HCT116 (cell line): Measurements from ENCODE around the gene NTN5. TPM values are rescaled to one million over a fixed set of nuclear protein-coding genes. Genes with fewer than 3 reads are reported as not detected.

ENCODE experiments used
- ATAC-seq: fragments of 200-7000 bp; cut with Tn5 transposase; 2 replicates; pipeline ENCODE4 v1.9.1; 2020; ENCODE audit warnings: mild to moderate bottlenecking, moderate library complexity
- BruUV-seq: library from RNA; stranded (reverse); fragments of 400-500 nt; replicated peaks from 2 replicates; lab custom pipeline; 2021; lab: Mats Ljungman, UMichigan
- CTCF ChIA-PET: fragments of 300-600 bp; sonication (Branson Sonifier 250); formaldehyde crosslinking; loops from one replicate; lab custom pipeline; 2021; ENCODE audit warnings: antibody characterized with exemption; lab: Charles Lee
- POLR2A ChIA-PET: fragments of 300-600, 350-600 bp; sonication (Branson Sonifier 250); formaldehyde crosslinking; loops from one replicate; lab custom pipeline; 2021; ENCODE audit warnings: antibody characterized with exemption; lab: Charles Lee
- RAD21 ChIA-PET, 2 experiments: fragments of 300-600 bp; sonication (Branson Sonifier 250); formaldehyde crosslinking; loops; one replicate each; lab custom pipeline; 2023; ENCODE audit warnings: low total read pairs in 2 of 2; ENCODE audit not compliant: uncharacterized antibody in 2 of 2, unreplicated experiment in 2 of 2, low non-redundant PET in 1 of 2; lab: Charles Lee
- DNase-seq: peaks from one replicate; pipeline ENCODE4 v3.0.0-alpha.2; 2010; ENCODE audit warnings: low read depth, low spot score
- H2AFZ ChIP-seq: fragments of 200-600 bp; shearing (Covaris generic), sonication (generic); 2 replicates; pipeline ENCODE4 v1.6.1; 2017; ENCODE audit warnings: low read depth, mixed run types, mixed read lengths, antibody characterized with exemption, low read length; ENCODE audit not compliant: poor library complexity, severe bottlenecking
- H3K27ac ChIP-seq: 2 replicates; pipeline ENCODE4 v1.5.1; 2012; ENCODE audit warnings: low read depth, low read length
- H3K27me3 ChIP-seq: fragments of 200-600 bp; sonication (generic); 2 replicates; pipeline ENCODE4 v1.6.1; 2016; ENCODE audit warnings: mixed run types, low read length, mixed read lengths; ENCODE audit not compliant: insufficient read depth
- H3K36me3 ChIP-seq, 2 experiments: fragments of 200-500 bp in 1 of 2; fragments of 200-600 bp in 1 of 2; sonication (Bioruptor generic) in 1 of 2; sonication (generic) in 1 of 2; 2 replicates each; pipeline versions ENCODE4 v1.5.1 to v1.6.1; 2014 to 2016; ENCODE audit warnings: low read length in 2 of 2, inconsistent platforms in 1 of 2, mixed read lengths in 1 of 2, mixed run types in 1 of 2; ENCODE audit not compliant: insufficient read depth in 2 of 2, control insufficient read depth in 1 of 2
- H3K4me1 ChIP-seq, 2 experiments: fragments of 200-600 bp in 1 of 2; sonication (generic) in 1 of 2; 2 replicates each; pipeline versions ENCODE4 v1.5.1 to v1.6.1; 2012 to 2017; ENCODE audit warnings: low read length in 2 of 2, inconsistent platforms in 1 of 2, mild to moderate bottlenecking in 1 of 2, mixed read lengths in 1 of 2, mixed run types in 1 of 2, moderate library complexity in 1 of 2; ENCODE audit not compliant: insufficient read depth in 2 of 2, control insufficient read depth in 1 of 2
- H3K4me2 ChIP-seq: fragments of 200-600 bp; sonication (generic); 2 replicates; pipeline ENCODE4 v1.6.1; 2017; ENCODE audit warnings: mixed run types, low read length, mixed read lengths
- H3K4me3 ChIP-seq, 2 experiments: fragments of 200-600 bp in 1 of 2; sonication (generic) in 1 of 2; replicated peaks in 1 of 2; 2 replicates each; pipeline ENCODE4 v1.5.1; 2011 to 2016; ENCODE audit warnings: low read length in 2 of 2, control low read depth in 1 of 2, low read depth in 1 of 2, mild to moderate bottlenecking in 1 of 2, mixed read lengths in 1 of 2, mixed run types in 1 of 2
- H3K79me2 ChIP-seq: fragments of 200-600 bp; sonication (generic); 2 replicates; pipeline ENCODE4 v1.6.1; 2017; ENCODE audit warnings: mild to moderate bottlenecking, mixed run types, low read length, moderate library complexity, mixed read lengths; ENCODE audit not compliant: insufficient read depth
- H3K9ac ChIP-seq: fragments of 200-600 bp; sonication (generic); 2 replicates; pipeline ENCODE4 v1.6.1; 2016; ENCODE audit warnings: low read length, mixed read lengths
- H3K9me2 ChIP-seq: fragments of 200-600 bp; sonication (generic), shearing (Covaris generic); 2 replicates; pipeline ENCODE4 v1.6.1; 2017; ENCODE audit warnings: mixed run types, mild to moderate bottlenecking, moderate library complexity; ENCODE audit not compliant: insufficient read depth
- H3K9me3 ChIP-seq, 2 experiments: fragments of 200-500 bp in 1 of 2; fragments of 200-600 bp in 1 of 2; sonication (Bioruptor generic) in 1 of 2; sonication (generic) in 1 of 2; 2 replicates each; pipeline ENCODE4 v1.6.1; 2014 to 2017; ENCODE audit warnings: low read length in 2 of 2, mixed read lengths in 2 of 2, inconsistent platforms in 1 of 2, low read depth in 1 of 2, mild to moderate bottlenecking in 1 of 2, mixed run types in 1 of 2, moderate library complexity in 1 of 2; ENCODE audit not compliant: control insufficient read depth in 1 of 2, insufficient read depth in 1 of 2
- H4K20me1 ChIP-seq: fragments of 200-600 bp; sonication (generic), shearing (Covaris generic); 2 replicates; pipeline ENCODE4 v1.6.1; 2017; ENCODE audit warnings: mixed run types, mild to moderate bottlenecking, moderate library complexity; ENCODE audit not compliant: insufficient read depth
- EGR1 ChIP-seq: IDR thresholded peaks from 2 replicates; pipeline ENCODE4 v1.6.1; 2012; ENCODE audit warnings: low read depth
- ELF1 ChIP-seq: IDR thresholded peaks from 2 replicates; pipeline ENCODE4 v1.6.1; 2012; ENCODE audit warnings: low read depth, borderline replicate concordance
- EZH2phosphoT487 ChIP-seq: fragments of 200-600 bp; IDR thresholded peaks from 2 replicates; pipeline ENCODE4 v1.6.1; 2018; ENCODE audit warnings: antibody characterized with exemption, borderline replicate concordance
- FOSL1 ChIP-seq: IDR thresholded peaks from 2 replicates; pipeline ENCODE4 v1.6.1; 2012; ENCODE audit warnings: low read depth
- JUND ChIP-seq: IDR thresholded peaks from 2 replicates; pipeline ENCODE4 v1.6.1; 2012
- POLR2A ChIP-seq: IDR thresholded peaks from 2 replicates; pipeline ENCODE4 v1.7.0; 2011; ENCODE audit warnings: borderline replicate concordance; ENCODE audit not compliant: insufficient read depth, insufficient read length; ENCODE audit errors: extremely low read depth
- POLR2AphosphoS5 ChIP-seq: IDR thresholded peaks from 2 replicates; pipeline ENCODE4 v1.6.1; 2011; ENCODE audit warnings: mild to moderate bottlenecking, low read depth, low read length, moderate library complexity
- RAD21 ChIP-seq: IDR thresholded peaks from 2 replicates; pipeline ENCODE4 v1.6.1; 2012; ENCODE audit warnings: low read depth, mild to moderate bottlenecking
- SIN3A ChIP-seq: IDR thresholded peaks from 2 replicates; pipeline ENCODE4 v1.6.1; 2012; ENCODE audit warnings: low read depth
- SP1 ChIP-seq: IDR thresholded peaks from 2 replicates; pipeline ENCODE4 v1.6.1; 2012; ENCODE audit warnings: low read depth
- SRF ChIP-seq: IDR thresholded peaks from 2 replicates; pipeline ENCODE4 v1.6.1; 2012; ENCODE audit warnings: low read depth
- TCF7L2 ChIP-seq: IDR thresholded peaks from 2 replicates; pipeline ENCODE4 v1.7.0; 2011; ENCODE audit warnings: borderline replicate concordance, inconsistent platforms; ENCODE audit not compliant: insufficient read depth, insufficient read length; ENCODE audit errors: extremely low read depth
- YY1 ChIP-seq: IDR thresholded peaks from 2 replicates; pipeline ENCODE4 v1.6.1; 2011; ENCODE audit warnings: low read length, low read depth, moderate library complexity, mild to moderate bottlenecking; ENCODE audit not compliant: insufficient replicate concordance; ENCODE audit errors: extremely low read depth
- ZFX ChIP-seq: fragments of 450-650 bp; IDR thresholded peaks from 2 replicates; pipeline ENCODE4 v1.6.1; 2017
- ZNF274 ChIP-seq: fragments of 200-500 bp; sonication (Bioruptor generic); IDR thresholded peaks from 2 replicates; pipeline ENCODE4 v1.6.1; 2014; ENCODE audit warnings: mild to moderate bottlenecking, low read depth, low read length, inconsistent platforms
- intact Hi-C: fragments of 100-400 bp; cut with micrococcal nuclease; formaldehyde crosslinking; loops from 2 replicates; pipeline ENCODE4 v1.10.0; 2022
- total RNA-seq: library from RNA; stranded (reverse); gene quantifications from one replicate; pipeline ENCODE4 v1.2.1, GENCODE V29; 2021; ENCODE audit not compliant: unreplicated experiment
- TF ChIP-seq, protein P1 (sequence below): IDR thresholded peaks from 2 replicates; pipeline ENCODE4 v1.6.1; 2012
- TF ChIP-seq, protein P2 (sequence below): IDR thresholded peaks from 2 replicates; pipeline ENCODE4 v1.6.1; 2011; ENCODE audit warnings: mild to moderate bottlenecking, low read length, moderate library complexity; ENCODE audit not compliant: insufficient replicate concordance; ENCODE audit errors: extremely low read depth
- TF ChIP-seq, protein P3 (sequence below), 3 experiments: fragments of 200-600 bp in 1 of 3; sonication (generic) in 1 of 3; IDR thresholded peaks in 2 of 3; conservative IDR thresholded peaks in 1 of 3; 2 replicates each; pipeline ENCODE4 v1.5.1; 2012 to 2017; ENCODE audit warnings: low read depth in 2 of 3, low read length in 2 of 3, antibody characterized with exemption in 1 of 3, borderline replicate concordance in 1 of 3, control low read depth in 1 of 3, mild to moderate bottlenecking in 1 of 3, mixed read lengths in 1 of 3, mixed run types in 1 of 3, moderate library complexity in 1 of 3; ENCODE audit not compliant: insufficient read depth in 1 of 3
- TF ChIP-seq, protein P4 (sequence below): IDR thresholded peaks from 2 replicates; pipeline ENCODE4 v1.6.1; 2012; ENCODE audit warnings: low read depth

Gene NTN5
- total RNA-seq, 1 experiment from 2014 or later: 3.1 TPM

DNA sequence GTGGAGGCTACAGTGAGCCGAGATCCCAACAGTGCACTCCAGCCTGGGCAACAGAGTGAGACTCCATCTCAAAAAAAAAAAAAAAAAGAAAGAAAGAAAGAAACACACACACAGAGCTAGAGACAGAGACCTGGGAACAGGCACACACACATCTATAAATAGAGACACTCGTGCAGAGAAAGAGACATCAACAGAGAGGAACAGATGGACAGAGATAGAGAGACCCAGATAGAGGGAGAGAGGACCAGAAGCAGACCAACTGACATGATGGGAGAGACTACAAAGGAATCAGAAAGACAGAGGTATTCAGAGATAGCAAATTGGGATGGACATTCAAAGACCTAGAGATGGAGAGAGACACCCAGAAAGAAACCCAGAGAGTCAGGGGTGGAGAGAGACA lies 24.7 kb downstream of the NTN5 start:
- intact Hi-C loops: no loop called here
- POLR2A ChIA-PET: no interaction called here
- no peak for ATAC-seq

More for the DNA sequence above, 24.7 kb downstream of the NTN5 start:
- H3K9me2 ChIP-seq: no peaks in the 10 kb centered on the region
- H3K79me2 ChIP-seq: no peaks in the 10 kb centered on the region
- no peak overlapping the region for H3K4me2 ChIP-seq
- H3K9ac ChIP-seq: no peak overlapping the region
- RAD21 ChIA-PET: no interaction called here
- H3K9me3 ChIP-seq: no peaks in the 10 kb centered on the region
- TF ChIP-seq, protein P1, sequence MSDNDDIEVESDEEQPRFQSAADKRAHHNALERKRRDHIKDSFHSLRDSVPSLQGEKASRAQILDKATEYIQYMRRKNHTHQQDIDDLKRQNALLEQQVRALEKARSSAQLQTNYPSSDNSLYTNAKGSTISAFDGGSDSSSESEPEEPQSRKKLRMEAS: no peak
- TF ChIP-seq JUND (no peak), SP1 (no peak), EGR1 (no peak), ELF1 (no peak), YY1 (no peak), SRF (no peak), EZH2phosphoT487 (no peak), ZNF274 (no peak), TCF7L2 (no peak), POLR2AphosphoS5 (no peak), ZFX (no peak), FOSL1 (no peak), SIN3A (no peak), POLR2A (no peak), RAD21 (no peak)
- TF ChIP-seq, protein P2, sequence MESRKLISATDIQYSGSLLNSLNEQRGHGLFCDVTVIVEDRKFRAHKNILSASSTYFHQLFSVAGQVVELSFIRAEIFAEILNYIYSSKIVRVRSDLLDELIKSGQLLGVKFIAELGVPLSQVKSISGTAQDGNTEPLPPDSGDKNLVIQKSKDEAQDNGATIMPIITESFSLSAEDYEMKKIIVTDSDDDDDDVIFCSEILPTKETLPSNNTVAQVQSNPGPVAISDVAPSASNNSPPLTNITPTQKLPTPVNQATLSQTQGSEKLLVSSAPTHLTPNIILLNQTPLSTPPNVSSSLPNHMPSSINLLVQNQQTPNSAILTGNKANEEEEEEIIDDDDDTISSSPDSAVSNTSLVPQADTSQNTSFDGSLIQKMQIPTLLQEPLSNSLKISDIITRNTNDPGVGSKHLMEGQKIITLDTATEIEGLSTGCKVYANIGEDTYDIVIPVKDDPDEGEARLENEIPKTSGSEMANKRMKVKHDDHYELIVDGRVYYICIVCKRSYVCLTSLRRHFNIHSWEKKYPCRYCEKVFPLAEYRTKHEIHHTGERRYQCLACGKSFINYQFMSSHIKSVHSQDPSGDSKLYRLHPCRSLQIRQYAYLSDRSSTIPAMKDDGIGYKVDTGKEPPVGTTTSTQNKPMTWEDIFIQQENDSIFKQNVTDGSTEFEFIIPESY: no peak
- TF ChIP-seq, protein P3, sequence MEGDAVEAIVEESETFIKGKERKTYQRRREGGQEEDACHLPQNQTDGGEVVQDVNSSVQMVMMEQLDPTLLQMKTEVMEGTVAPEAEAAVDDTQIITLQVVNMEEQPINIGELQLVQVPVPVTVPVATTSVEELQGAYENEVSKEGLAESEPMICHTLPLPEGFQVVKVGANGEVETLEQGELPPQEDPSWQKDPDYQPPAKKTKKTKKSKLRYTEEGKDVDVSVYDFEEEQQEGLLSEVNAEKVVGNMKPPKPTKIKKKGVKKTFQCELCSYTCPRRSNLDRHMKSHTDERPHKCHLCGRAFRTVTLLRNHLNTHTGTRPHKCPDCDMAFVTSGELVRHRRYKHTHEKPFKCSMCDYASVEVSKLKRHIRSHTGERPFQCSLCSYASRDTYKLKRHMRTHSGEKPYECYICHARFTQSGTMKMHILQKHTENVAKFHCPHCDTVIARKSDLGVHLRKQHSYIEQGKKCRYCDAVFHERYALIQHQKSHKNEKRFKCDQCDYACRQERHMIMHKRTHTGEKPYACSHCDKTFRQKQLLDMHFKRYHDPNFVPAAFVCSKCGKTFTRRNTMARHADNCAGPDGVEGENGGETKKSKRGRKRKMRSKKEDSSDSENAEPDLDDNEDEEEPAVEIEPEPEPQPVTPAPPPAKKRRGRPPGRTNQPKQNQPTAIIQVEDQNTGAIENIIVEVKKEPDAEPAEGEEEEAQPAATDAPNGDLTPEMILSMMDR (IDR thresholded peaks at IDR 0.05 in 2 of 3, conservative IDR thresholded peaks at IDR 0.05 in 1 of 3; ENCODE audit: borderline replicate concordance in 1 of 3, insufficient read depth in 1 of 3, low read depth in 2 of 3, low read length in 2 of 3): no peak
- TF ChIP-seq, protein P4, sequence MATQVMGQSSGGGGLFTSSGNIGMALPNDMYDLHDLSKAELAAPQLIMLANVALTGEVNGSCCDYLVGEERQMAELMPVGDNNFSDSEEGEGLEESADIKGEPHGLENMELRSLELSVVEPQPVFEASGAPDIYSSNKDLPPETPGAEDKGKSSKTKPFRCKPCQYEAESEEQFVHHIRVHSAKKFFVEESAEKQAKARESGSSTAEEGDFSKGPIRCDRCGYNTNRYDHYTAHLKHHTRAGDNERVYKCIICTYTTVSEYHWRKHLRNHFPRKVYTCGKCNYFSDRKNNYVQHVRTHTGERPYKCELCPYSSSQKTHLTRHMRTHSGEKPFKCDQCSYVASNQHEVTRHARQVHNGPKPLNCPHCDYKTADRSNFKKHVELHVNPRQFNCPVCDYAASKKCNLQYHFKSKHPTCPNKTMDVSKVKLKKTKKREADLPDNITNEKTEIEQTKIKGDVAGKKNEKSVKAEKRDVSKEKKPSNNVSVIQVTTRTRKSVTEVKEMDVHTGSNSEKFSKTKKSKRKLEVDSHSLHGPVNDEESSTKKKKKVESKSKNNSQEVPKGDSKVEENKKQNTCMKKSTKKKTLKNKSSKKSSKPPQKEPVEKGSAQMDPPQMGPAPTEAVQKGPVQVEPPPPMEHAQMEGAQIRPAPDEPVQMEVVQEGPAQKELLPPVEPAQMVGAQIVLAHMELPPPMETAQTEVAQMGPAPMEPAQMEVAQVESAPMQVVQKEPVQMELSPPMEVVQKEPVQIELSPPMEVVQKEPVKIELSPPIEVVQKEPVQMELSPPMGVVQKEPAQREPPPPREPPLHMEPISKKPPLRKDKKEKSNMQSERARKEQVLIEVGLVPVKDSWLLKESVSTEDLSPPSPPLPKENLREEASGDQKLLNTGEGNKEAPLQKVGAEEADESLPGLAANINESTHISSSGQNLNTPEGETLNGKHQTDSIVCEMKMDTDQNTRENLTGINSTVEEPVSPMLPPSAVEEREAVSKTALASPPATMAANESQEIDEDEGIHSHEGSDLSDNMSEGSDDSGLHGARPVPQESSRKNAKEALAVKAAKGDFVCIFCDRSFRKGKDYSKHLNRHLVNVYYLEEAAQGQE: no peak
- TF ChIP-seq, all 23 proteins: peak for 0
- no peaks in the 10 kb centered on the region for H3K27me3 ChIP-seq
- H3K4me3 ChIP-seq: no peak overlapping the region
- no peak overlapping the region for H2AFZ ChIP-seq
- CTCF ChIA-PET: no interaction called here
- no peak overlapping the region for H3K27ac ChIP-seq
- H3K4me1 ChIP-seq: peaks cover 24 to 70% of the 10 kb centered on the region in 2 experiments
- H3K36me3 ChIP-seq: no peaks in the 10 kb centered on the region
- H4K20me1 ChIP-seq: no peaks in the 10 kb centered on the region
- DNase-seq: no peak
- BruUV-seq: no TSS peak
